GM12892 (cell line): ENCODE measurements around the gene MYO1H.

Experiments
- POLR2A ChIP-seq: IDR thresholded peaks from 2 replicates; pipeline ENCODE4 v1.6.1; 2011; ENCODE audit warnings: low read depth, low read length, control low read depth
- POLR2AphosphoS5 ChIP-seq: IDR thresholded peaks from 2 replicates; pipeline ENCODE4 v1.6.1; 2011; ENCODE audit warnings: low read depth, low read length, control low read depth
- TAF1 ChIP-seq: IDR thresholded peaks from 2 replicates; pipeline ENCODE4 v1.6.1; 2011; ENCODE audit warnings: low read depth, mild to moderate bottlenecking, control low read depth, low read length, borderline replicate concordance

- TF ChIP-seq TAF1 (no peak), POLR2AphosphoS5 (no peak), POLR2A (no peak)
These were observed 113.5 kb downstream of the MYO1H start for GRCh38 chr12:109461049-109461845.
